A549 treated with GW870086 at 1 μM for 4 hours (cell line): Measurements from ENCODE around the gene LHX3. TPM values are rescaled to one million over a fixed set of nuclear protein-coding genes. Genes with fewer than 3 reads are reported as not detected.

Experiments used
- total RNA-seq: library from RNA; stranded (reverse); fragments of 200-300 nt; extraction: Qiagen RNA extraction; gene quantifications from 5 replicates; pipeline ENCODE4 v1.2.3, GENCODE V29; 2022; ENCODE audit warnings: low read depth

The LHX3 gene
- 0.07 to 0.13 TPM (median 0.08 TPM) in 4 of 5 replicates, not detected in the other for total RNA-seq

GRCh38 chr9:136204838-136205706, at the start of gene LHX3:
LHX3 (minus strand) TSS chr9:136205128; CDS start chr9:136205012, 116 bp downstream.

GRCh38 chr9:136245219-136246150, 40.6 kb upstream of the LHX3 start, which contains the start of gene QSOX2:
QSOX2 (minus strand) TSS chr9:136245812; CDS start chr9:136245803, 9 bp downstream.

Other genes with a start within 250 kb of the LHX3 start
- gene UBAC1, start 243.8 kb downstream of the LHX3 start, total RNA-seq, result 29.3 to 38.2 TPM (median 34.7 TPM) in 5 replicates
- 27.5 to 38.0 TPM (median 35.5 TPM) in 5 replicates for gene NACC2, start 109.8 kb downstream of the LHX3 start, total RNA-seq
- gene TMEM250, start 86.3 kb downstream of the LHX3 start, total RNA-seq, result 32.2 to 44.1 TPM (median 43.5 TPM) in 5 replicates
- gene QSOX2, start 40.7 kb upstream of the LHX3 start, total RNA-seq, result 24.5 to 28.7 TPM (median 27.0 TPM) in 5 replicates
- gene CCDC187, start 99.0 kb upstream of the LHX3 start, total RNA-seq, result 0.01 TPM in 2 of 5 replicates, not detected in the others
- 8.8 to 14.0 TPM (median 12.7 TPM) in 5 replicates for gene GPSM1, start 122.4 kb upstream of the LHX3 start, total RNA-seq
- gene DNLZ, start 158.6 kb upstream of the LHX3 start, total RNA-seq, result 28.1 to 45.8 TPM (median 35.7 TPM) in 5 replicates
- 0.82 to 1.9 TPM (median 1.2 TPM) in 5 replicates for gene CARD9, start 168.5 kb upstream of the LHX3 start, total RNA-seq
- gene SNAPC4, start 195.0 kb upstream of the LHX3 start, total RNA-seq, result 10.3 to 13.0 TPM (median 12.7 TPM) in 5 replicates
- gene ENTR1, start 205.5 kb upstream of the LHX3 start, total RNA-seq, result 55.9 to 75.2 TPM (median 71.3 TPM) in 5 replicates
- 78.0 to 93.9 TPM (median 85.1 TPM) in 5 replicates for gene PMPCA, start 205.5 kb upstream of the LHX3 start, total RNA-seq
- gene INPP5E, start 234.7 kb upstream of the LHX3 start, total RNA-seq, result 14.2 to 20.7 TPM (median 19.7 TPM) in 5 replicates